ENCODE results near the gene SORBS1.

Gene SORBS1

DNA sequence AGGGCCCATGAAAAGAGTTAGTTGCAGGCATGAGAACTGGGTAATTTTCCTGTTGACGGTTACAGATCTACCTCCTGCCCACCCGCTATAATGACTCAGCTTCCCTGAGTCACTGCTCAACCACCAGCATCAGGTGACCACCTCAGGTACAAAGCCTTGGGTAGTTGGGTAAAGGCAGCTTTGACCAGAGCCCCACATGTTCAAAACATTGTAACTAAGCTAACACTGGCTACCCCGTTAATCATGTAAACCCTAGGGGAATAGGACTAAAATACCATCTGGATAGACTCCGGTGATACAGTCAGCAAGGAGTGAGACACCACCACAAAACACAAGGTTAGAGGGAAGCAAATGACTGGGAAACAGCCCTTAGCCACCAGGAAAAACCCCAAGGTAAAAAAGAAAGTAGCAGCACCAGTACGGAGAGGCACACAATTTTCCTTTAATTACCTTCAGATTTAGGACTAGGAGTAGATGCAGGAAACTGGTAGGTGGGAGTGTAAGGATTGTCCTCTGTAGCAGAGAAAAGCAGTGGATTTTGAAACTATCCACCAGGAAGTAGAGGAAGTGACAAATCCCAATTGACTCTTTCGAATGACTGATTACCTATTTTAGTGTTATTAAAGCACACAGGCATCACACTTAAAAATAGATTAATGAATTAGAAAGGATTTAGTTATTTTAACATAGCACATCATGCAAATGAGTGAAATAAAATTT, 166.8 kb downstream of the SORBS1 start:
- H3K36me3 ChIP-seq (ENCODE audit: low read depth) = no peaks in the 10 kb centered on the region
- DNase-seq (ENCODE audit: low spot score) (peak; percentile 67), ATAC-seq (ENCODE audit: low read depth) (peak; percentile 95)
- no peaks in the 10 kb centered on the region for H3K9me3 ChIP-seq (ENCODE audit: severe bottlenecking)
- H3K27ac ChIP-seq (ENCODE audit: poor library complexity, severe bottlenecking) = peak overlapping the region; percentile 68
- no peak for TF ChIP-seq CTCF (IDR thresholded peaks at IDR 0.05; ENCODE audit: poor library complexity, severe bottlenecking)
- H3K4me3 ChIP-seq (ENCODE audit: severe bottlenecking) = no peak overlapping the region
- peaks cover 13% of the 10 kb centered on the region for H3K4me1 ChIP-seq (ENCODE audit: insufficient read depth, poor library complexity, severe bottlenecking)
- H3K27me3 ChIP-seq (ENCODE audit: insufficient read depth, poor library complexity, severe bottlenecking) = no peaks in the 10 kb centered on the region

DNA sequence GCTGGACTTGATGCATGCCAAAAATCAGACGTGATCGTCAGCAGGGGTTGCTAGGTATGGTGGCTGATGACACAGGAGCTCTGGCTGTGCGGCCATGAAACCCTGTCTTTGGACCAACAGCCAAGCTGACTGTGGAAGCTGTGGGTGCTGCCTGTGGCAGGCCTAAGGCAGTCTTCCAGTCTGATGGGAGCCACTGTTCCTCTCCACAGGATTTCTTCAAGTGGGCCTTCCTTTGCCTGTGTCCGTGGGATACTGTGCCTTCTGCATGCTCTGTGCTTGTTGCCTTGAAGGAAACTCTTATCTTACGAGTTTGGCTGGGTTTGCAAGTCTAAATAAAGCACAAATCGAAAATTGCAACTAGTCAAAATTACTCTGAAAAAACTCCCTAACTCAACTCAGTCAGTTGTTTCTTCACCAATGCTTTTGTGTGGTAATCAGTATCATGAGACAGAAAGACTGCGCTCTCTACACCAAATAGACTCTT, 168.4 kb downstream of the SORBS1 start:
- Histone ChIP-seq H3K4me1 (ENCODE audit: insufficient read depth, poor library complexity, severe bottlenecking) (peaks cover 13% of the 10 kb centered on the region), H3K4me3 (ENCODE audit: severe bottlenecking) (no peak overlapping the region), H3K9me3 (ENCODE audit: severe bottlenecking) (no peaks in the 10 kb centered on the region), H3K27ac (ENCODE audit: poor library complexity, severe bottlenecking) (no peak overlapping the region), H3K27me3 (ENCODE audit: insufficient read depth, poor library complexity, severe bottlenecking) (no peaks in the 10 kb centered on the region), H3K36me3 (ENCODE audit: low read depth) (no peaks in the 10 kb centered on the region)
- TF ChIP-seq CTCF (IDR thresholded peaks at IDR 0.05; ENCODE audit: poor library complexity, severe bottlenecking) = no peak
- no peak for DNase-seq (ENCODE audit: low spot score)
- ATAC-seq (ENCODE audit: low read depth) = no peak

- Histone ChIP-seq H3K9me3 (ENCODE audit: severe bottlenecking) (no peaks in the 10 kb centered on the region), H3K27ac (ENCODE audit: poor library complexity, severe bottlenecking) (no peak overlapping the region), H3K27me3 (ENCODE audit: insufficient read depth, poor library complexity, severe bottlenecking) (no peaks in the 10 kb centered on the region), H3K4me1 (ENCODE audit: insufficient read depth, poor library complexity, severe bottlenecking) (peaks cover 13% of the 10 kb centered on the region), H3K4me3 (ENCODE audit: severe bottlenecking) (no peak overlapping the region), H3K36me3 (ENCODE audit: low read depth) (no peaks in the 10 kb centered on the region)
- TF ChIP-seq CTCF (IDR thresholded peaks at IDR 0.05; ENCODE audit: poor library complexity, severe bottlenecking) = no peak
- no peak for ATAC-seq (ENCODE audit: low read depth)
- DNase-seq (ENCODE audit: low spot score) = no peak
Observed at GRCh38 chr10:95392217-95392584, 169.0 kb downstream of the SORBS1 start.

- Histone ChIP-seq H3K4me3 (ENCODE audit: severe bottlenecking) (no peak overlapping the region), H3K4me1 (ENCODE audit: insufficient read depth, poor library complexity, severe bottlenecking) (peaks cover 13% of the 10 kb centered on the region), H3K27me3 (ENCODE audit: insufficient read depth, poor library complexity, severe bottlenecking) (no peaks in the 10 kb centered on the region), H3K27ac (ENCODE audit: poor library complexity, severe bottlenecking) (no peak overlapping the region), H3K9me3 (ENCODE audit: severe bottlenecking) (no peaks in the 10 kb centered on the region), H3K36me3 (ENCODE audit: low read depth) (no peaks in the 10 kb centered on the region)
- DNase-seq (ENCODE audit: low spot score) (no peak), ATAC-seq (ENCODE audit: low read depth) (peak; percentile 40; the same call in 2 of the 3 replicates)
- no peak for TF ChIP-seq CTCF (IDR thresholded peaks at IDR 0.05; ENCODE audit: poor library complexity, severe bottlenecking)
Observed at GRCh38 chr10:95391581-95392216, 169.5 kb downstream of the SORBS1 start.

- ATAC-seq (ENCODE audit: low read depth) (no peak), DNase-seq (ENCODE audit: low spot score) (no peak)
- Histone ChIP-seq H3K4me3 (ENCODE audit: severe bottlenecking) (no peak overlapping the region), H3K36me3 (ENCODE audit: low read depth) (no peaks in the 10 kb centered on the region), H3K27me3 (ENCODE audit: insufficient read depth, poor library complexity, severe bottlenecking) (no peaks in the 10 kb centered on the region), H3K4me1 (ENCODE audit: insufficient read depth, poor library complexity, severe bottlenecking) (peaks cover 13% of the 10 kb centered on the region), H3K27ac (ENCODE audit: poor library complexity, severe bottlenecking) (no peak overlapping the region), H3K9me3 (ENCODE audit: severe bottlenecking) (no peaks in the 10 kb centered on the region)
- no peak for TF ChIP-seq CTCF (IDR thresholded peaks at IDR 0.05; ENCODE audit: poor library complexity, severe bottlenecking)
Observed at GRCh38 chr10:95391164-95391563, 170.0 kb downstream of the SORBS1 start.

Data from RWPE2 (cell line).